GM18505 (cell line): ENCODE results near the gene POLQ.
"Not testable (repeated sequence)": the region's sequence is repeated elsewhere in the genome, so short reads cannot be mapped to it uniquely, and the experiment has no call there.

ENCODE experiments used
- ATAC-seq: cut with Tn5 transposase; IDR thresholded peaks from one replicate; pipeline ENCODE4 v1.9.1; 2021; ENCODE audit not compliant: unreplicated experiment
- POLR2A ChIP-seq: IDR thresholded peaks from 4 replicates; pipeline ENCODE4 v1.6.1; 2011; ENCODE audit warnings: borderline replicate concordance; ENCODE audit not compliant: insufficient read depth, insufficient read length; ENCODE audit errors: extremely low read depth

Gene POLQ

GRCh38 chr3:121491683-121492320, 54.0 kb downstream of the POLQ start:
- no peak for TF ChIP-seq POLR2A
- ATAC-seq, result no peak

- ATAC-seq, result no peak
- no peak for TF ChIP-seq POLR2A
Observed at GRCh38 chr3:121490161-121490560, 55.6 kb downstream of the POLQ start.

- no peak for TF ChIP-seq POLR2A
- ATAC-seq, result no peak
Observed at GRCh38 chr3:121488628-121489027, 57.2 kb downstream of the POLQ start.

GRCh38 chr3:121483290-121483689, 62.5 kb downstream of the POLQ start:
- ATAC-seq, result no peak
- no peak for TF ChIP-seq POLR2A

- no peak for TF ChIP-seq POLR2A
- no peak for ATAC-seq
Observed at GRCh38 chr3:121482660-121483059, 63.1 kb downstream of the POLQ start.

GRCh38 chr3:121481106-121481880, 64.5 kb downstream of the POLQ start:
- TF ChIP-seq POLR2A, result no peak
- no peak for ATAC-seq

GRCh38 chr3:121477589-121477988, 68.2 kb downstream of the POLQ start:
- TF ChIP-seq POLR2A, result no peak
- no peak for ATAC-seq

GRCh38 chr3:121473001-121473400, 72.8 kb downstream of the POLQ start:
- no peak for ATAC-seq
- TF ChIP-seq POLR2A, result no peak

GRCh38 chr3:121467085-121467484, 78.7 kb downstream of the POLQ start:
- ATAC-seq, result no peak

GRCh38 chr3:121463745-121464144, 82.0 kb downstream of the POLQ start:
- no peak for ATAC-seq
- no peak for TF ChIP-seq POLR2A

More at GRCh38 chr3:121467085-121467484, 78.7 kb downstream of the POLQ start:
- TF ChIP-seq POLR2A, result no peak

- ATAC-seq, result no peak
- no peak for TF ChIP-seq POLR2A
Observed at GRCh38 chr3:121462565-121462964, 83.2 kb downstream of the POLQ start.

GRCh38 chr3:121451752-121452151, 94.0 kb downstream of the POLQ start:
- ATAC-seq, result not testable (repeated sequence)

- ATAC-seq, result no peak
- no peak for TF ChIP-seq POLR2A
Observed at GRCh38 chr3:121443456-121443855, 102.3 kb downstream of the POLQ start.

- ATAC-seq, result no peak
- no peak for TF ChIP-seq POLR2A
Observed at GRCh38 chr3:121436641-121437040, 109.1 kb downstream of the POLQ start.
